Body of pancreas (tissue), 4 donors: ENCODE measurements around the gene DST. TPM values are rescaled to one million over a fixed set of nuclear protein-coding genes. Genes with fewer than 3 reads are reported as not detected.

ENCODE experiments used
- ATAC-seq: fragments of 150-250 bp; one replicate; pipeline ENCODE4 v1.9.1; 2016
- DNase-seq, 4 donors: peaks; one replicate each; pipeline ENCODE4 v3.0.0-alpha.2; 2019
- H3K27ac ChIP-seq, 4 donors: fragments of 200-600 bp; sonication (generic); 1 replicate in 3 of 4; 2 replicates in 1 of 4; pipeline versions ENCODE4 v1.5.1 to v1.6.1; 2016 to 2019; ENCODE audit warnings: mild to moderate bottlenecking in 1 of 4, mixed read lengths in 1 of 4, moderate library complexity in 1 of 4
- H3K27me3 ChIP-seq, 2 donors: fragments of 200-600 bp; sonication (generic); one replicate each; pipeline ENCODE4 v1.6.0; 2016; ENCODE audit warnings: mild to moderate bottlenecking in 1 of 2
- H3K36me3 ChIP-seq, 2 donors: fragments of 200-600 bp; sonication (generic); replicated peaks in 1 of 2; 2 replicates each; pipeline ENCODE4 v1.5.1; 2016; ENCODE audit warnings: low read depth in 2 of 2; ENCODE audit not compliant: insufficient read depth in 1 of 2
- H3K4me1 ChIP-seq: fragments of 200-600 bp; sonication (generic); one replicate; pipeline ENCODE4 v1.6.0; 2016
- H3K4me3 ChIP-seq, 2 donors: fragments of 200-600 bp; sonication (generic); 1 replicate in 1 of 2; 2 replicates in 1 of 2; pipeline ENCODE4 v1.5.1; 2016 to 2019
- H3K9me3 ChIP-seq, 3 donors: fragments of 200-600 bp; sonication (generic); 1 replicate in 2 of 3; 2 replicates in 1 of 3; pipeline ENCODE4 v1.5.1; 2016
- CTCF ChIP-seq, 7 experiments: fragments of 450-650 bp in 4 of 7; fragments of 200-600 bp in 3 of 7; sonication (generic) in 3 of 7; IDR thresholded peaks; one replicate each; pipeline ENCODE4 v1.5.1; 2016 to 2019; ENCODE audit warnings: antibody characterized with exemption in 7 of 7
- POLR2A ChIP-seq, 3 donors: fragments of 450-650 bp; IDR thresholded peaks; one replicate each; pipeline ENCODE4 v1.6.1; 2016; ENCODE audit warnings: antibody characterized with exemption in 3 of 3, mild to moderate bottlenecking in 2 of 3
- WGBS, 2 donors: methylation state at CpG; one replicate each; pipeline ENCODE4 v1.1.5; 2017; 5-methylcytosine and 5-hydroxymethylcytosine counted together
- intact Hi-C: fragments of 100-400 bp; cut with DNase I; formaldehyde crosslinking; loops from one replicate; pipeline ENCODE4 v1.15.1; 2023
- total RNA-seq, 2 donors: library from RNA; depleted of rRNA; stranded (reverse); fragments of >200 nt; gene quantifications; one replicate each; pipeline ENCODE4 v1.1.0, GENCODE V29; 2016

The DST gene
- total RNA-seq, 2 donors from 2014 or later, result 105 to 117 TPM

GRCh38 chr6:56474532-56474931 lies 168.2 kb downstream of the DST start:
- no peaks in the 10 kb centered on the region for H3K9me3 ChIP-seq
- ATAC-seq, result no peak
- peaks cover 5 to 24% of the 10 kb centered on the region in 2 donors for H3K36me3 ChIP-seq
- peaks cover 16% of the 10 kb centered on the region for H3K4me1 ChIP-seq
- WGBS, 2 donors, result 6 to 81% methylated on average over 1 of the region's 1 CpG
- intact Hi-C loops, result no loop called here
- no peaks in the 10 kb centered on the region for H3K27me3 ChIP-seq
- no peak for DNase-seq
- no peak overlapping the region for H3K27ac ChIP-seq
- no peak for TF ChIP-seq CTCF (IDR thresholded peaks at IDR 0.05)
- no peak for TF ChIP-seq POLR2A (IDR thresholded peaks at IDR 0.05)
- no peak overlapping the region for H3K4me3 ChIP-seq

DNA sequence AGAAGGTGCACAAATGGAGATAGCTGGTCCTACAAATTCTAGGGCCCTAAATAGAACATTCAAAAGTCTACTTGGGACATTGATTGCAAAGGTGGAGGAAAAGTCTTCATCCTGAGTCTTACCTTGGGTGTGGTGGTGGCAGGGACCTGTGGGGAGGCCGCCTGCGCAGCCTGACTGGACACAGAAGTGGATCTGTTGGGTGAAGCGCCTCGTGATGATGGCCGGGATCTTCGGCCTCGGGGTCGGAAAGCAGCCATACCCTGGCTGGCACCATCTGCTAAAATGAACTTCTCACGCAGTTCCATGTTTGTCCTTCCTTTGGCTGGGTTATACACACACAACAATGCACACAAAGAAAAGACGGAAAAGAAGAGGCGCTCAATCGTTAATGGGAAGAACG lies 179.2 kb downstream of the DST start:
- Histone ChIP-seq H3K4me1 (no peaks in the 10 kb centered on the region), H3K4me3 (no peak overlapping the region), H3K27ac (no peak overlapping the region), H3K27me3 (no peaks in the 10 kb centered on the region), H3K36me3 (peaks cover 14 to 35% of the 10 kb centered on the region in 2 donors), H3K9me3 (no peaks in the 10 kb centered on the region)
- TF ChIP-seq POLR2A (IDR thresholded peaks at IDR 0.05), result no peak
- ATAC-seq (no peak), DNase-seq (no peak)
- intact Hi-C loops, result no loop called here
- WGBS, 2 donors, result 95 to 97% methylated on average over 13 of the region's 13 CpGs

DNA sequence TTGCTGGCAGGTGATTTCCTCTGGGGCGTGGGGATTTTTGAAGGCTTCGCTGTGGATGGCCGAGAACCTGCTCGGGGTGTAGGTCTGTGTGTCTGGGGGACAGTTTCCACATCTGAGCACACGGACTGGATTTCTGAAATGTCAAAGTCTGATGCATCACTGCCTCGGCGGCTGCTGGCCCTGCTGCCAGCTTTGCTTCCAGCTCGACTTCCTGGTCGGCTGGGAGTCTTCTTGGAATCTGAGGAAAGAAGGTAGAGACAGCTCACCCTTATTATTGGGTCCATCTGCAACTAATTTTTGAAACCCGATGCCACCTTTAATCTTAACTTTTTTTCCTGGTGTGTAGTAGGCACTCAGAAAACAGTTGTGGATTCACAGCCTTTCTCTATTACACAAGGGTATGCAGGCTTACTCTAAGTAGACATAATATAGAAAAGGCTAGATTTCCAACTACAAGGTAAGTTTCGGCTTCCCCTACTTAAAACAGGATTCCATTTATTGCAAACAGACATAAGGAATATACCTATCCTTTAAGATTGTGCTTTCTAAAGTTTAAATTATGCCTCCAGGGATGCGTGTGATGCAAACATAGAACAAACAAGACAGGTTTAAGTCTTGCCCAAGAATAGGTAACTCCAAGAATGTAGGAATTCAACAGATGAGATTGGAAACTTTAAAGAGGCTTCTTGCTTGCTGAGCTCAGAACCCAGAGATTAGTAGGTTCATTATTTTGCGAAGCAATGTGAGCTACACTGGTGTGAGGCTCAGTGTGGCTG lies 183.5 kb downstream of the DST start:
- ATAC-seq, result no peak
- intact Hi-C loops, result no loop called here
- DNase-seq, result no peak
- H3K4me1 ChIP-seq, result no peaks in the 10 kb centered on the region
- no peak for TF ChIP-seq CTCF (IDR thresholded peaks at IDR 0.05)
- no peak for TF ChIP-seq POLR2A (IDR thresholded peaks at IDR 0.05)
- no peaks in the 10 kb centered on the region for H3K9me3 ChIP-seq
- H3K36me3 ChIP-seq, result peaks cover 19 to 37% of the 10 kb centered on the region in 2 donors
- no peak overlapping the region for H3K4me3 ChIP-seq
- H3K27ac ChIP-seq, result no peak overlapping the region
- H3K27me3 ChIP-seq, result no peaks in the 10 kb centered on the region
- WGBS, 2 donors, result 91% methylated on average over 13 of the region's 13 CpGs

GRCh38 chr6:56458324-56458884 lies 184.3 kb downstream of the DST start:
- Histone ChIP-seq H3K36me3 (peaks cover 19 to 31% of the 10 kb centered on the region in 2 donors), H3K9me3 (no peaks in the 10 kb centered on the region), H3K27me3 (no peaks in the 10 kb centered on the region), H3K27ac (no peak overlapping the region), H3K4me3 (no peak overlapping the region), H3K4me1 (no peaks in the 10 kb centered on the region)
- TF ChIP-seq POLR2A (IDR thresholded peaks at IDR 0.05) (no peak), CTCF (IDR thresholded peaks at IDR 0.05) (no peak)
- intact Hi-C loops, result no loop called here
- DNase-seq (no peak), ATAC-seq (no peak)
- 78 to 82% methylated on average over 5 of the region's 5 CpGs for whole genome bisulfite sequencing, 2 donors

- DNase-seq (no peak), ATAC-seq (no peak)
- 64 to 79% methylated on average over 2 of the region's 2 CpGs for WGBS, 2 donors
- Histone ChIP-seq H3K4me1 (no peaks in the 10 kb centered on the region), H3K27ac (no peak overlapping the region), H3K9me3 (no peaks in the 10 kb centered on the region), H3K36me3 (peaks cover 16 to 22% of the 10 kb centered on the region in 2 donors), H3K4me3 (no peak overlapping the region), H3K27me3 (no peaks in the 10 kb centered on the region)
- no peak for TF ChIP-seq CTCF (IDR thresholded peaks at IDR 0.05)
- TF ChIP-seq POLR2A (IDR thresholded peaks at IDR 0.05), result no peak
- intact Hi-C loops, result no loop called here
Measured at GRCh38 chr6:56456785-56457184, 185.9 kb downstream of the DST start.
